GM21619 (cell line): ENCODE data around the gene QDPR.

Experiments used
- ATAC-seq: cut with Tn5 transposase; IDR thresholded peaks from one replicate; pipeline ENCODE4 v1.9.1; 2021; ENCODE audit not compliant: unreplicated experiment

Gene QDPR

GRCh38 chr4:17436750-17437090 lies 75.2 kb downstream of the QDPR start:
- no peak for ATAC-seq
